GM19395 (cell line): ENCODE results near the gene FBXO46.
"Not testable (repeated sequence)": the region's sequence is repeated elsewhere in the genome, so short reads cannot be mapped to it uniquely, and the experiment has no call there.

ENCODE experiments used
- ATAC-seq: cut with Tn5 transposase; IDR thresholded peaks from one replicate; pipeline ENCODE4 v1.9.1; 2021; ENCODE audit warnings: mild to moderate bottlenecking, moderate library complexity; ENCODE audit not compliant: unreplicated experiment

Gene FBXO46

DNA sequence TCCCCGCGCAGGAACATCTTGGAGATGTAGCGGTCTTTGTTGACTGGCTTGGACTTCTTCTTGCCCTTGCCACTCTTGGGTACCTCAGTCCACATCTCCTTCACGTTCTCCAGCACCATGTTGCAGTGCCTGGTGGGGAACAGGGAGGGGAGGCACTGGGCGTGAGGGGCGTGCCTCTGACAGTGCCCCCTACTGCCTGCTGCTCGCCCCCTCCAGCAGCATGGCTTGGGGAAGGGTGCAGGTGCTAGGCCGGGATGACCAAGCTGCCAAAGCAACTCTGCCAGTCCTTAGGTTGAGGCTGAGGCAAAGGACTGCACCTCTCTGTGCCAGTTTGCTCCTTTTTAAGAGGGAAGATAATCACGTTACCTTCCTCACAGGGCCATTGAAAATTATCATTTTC, 43.1 kb downstream of the FBXO46 start:
- no peak for ATAC-seq

DNA sequence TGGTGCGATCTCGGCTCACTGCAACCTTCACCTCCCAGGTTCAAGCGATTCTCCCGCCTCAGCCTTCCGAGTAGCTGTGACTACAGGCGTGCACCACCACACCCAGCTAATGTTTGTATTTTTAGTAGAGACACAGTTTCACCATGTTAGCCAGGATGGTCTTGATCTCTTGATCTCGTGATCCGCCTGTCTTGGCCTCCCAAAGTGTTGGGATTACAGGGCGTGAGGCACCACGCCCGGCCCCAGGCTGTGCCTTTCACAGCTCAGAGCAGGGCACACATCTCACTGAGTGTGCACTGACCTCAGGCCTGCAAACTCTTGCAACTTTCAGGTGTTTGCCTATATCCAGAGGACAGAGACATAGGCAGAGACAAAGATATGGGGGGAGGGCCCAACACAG, 45.7 kb downstream of the FBXO46 start:
- ATAC-seq = not testable (repeated sequence)

DNA sequence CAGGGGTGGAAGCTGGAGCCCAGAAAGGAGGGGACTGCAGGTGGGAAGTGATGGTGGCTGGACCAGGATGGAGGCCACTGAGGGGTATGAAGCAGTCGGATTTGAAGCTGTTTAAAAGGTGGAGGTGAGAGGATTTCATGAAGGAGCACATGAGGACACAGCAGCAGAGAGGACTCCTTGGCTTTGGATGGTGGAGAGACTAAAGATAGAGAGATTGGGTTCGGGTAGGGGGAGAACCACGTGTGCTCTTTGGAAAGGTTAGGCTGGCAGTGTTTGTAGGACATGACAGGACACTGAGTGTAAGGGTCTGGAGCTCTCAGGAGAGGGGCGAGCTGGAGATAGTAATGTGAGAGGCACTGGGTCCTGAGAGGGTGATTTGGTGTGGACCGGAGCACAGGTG, 47.8 kb downstream of the FBXO46 start:
- no peak for ATAC-seq

DNA sequence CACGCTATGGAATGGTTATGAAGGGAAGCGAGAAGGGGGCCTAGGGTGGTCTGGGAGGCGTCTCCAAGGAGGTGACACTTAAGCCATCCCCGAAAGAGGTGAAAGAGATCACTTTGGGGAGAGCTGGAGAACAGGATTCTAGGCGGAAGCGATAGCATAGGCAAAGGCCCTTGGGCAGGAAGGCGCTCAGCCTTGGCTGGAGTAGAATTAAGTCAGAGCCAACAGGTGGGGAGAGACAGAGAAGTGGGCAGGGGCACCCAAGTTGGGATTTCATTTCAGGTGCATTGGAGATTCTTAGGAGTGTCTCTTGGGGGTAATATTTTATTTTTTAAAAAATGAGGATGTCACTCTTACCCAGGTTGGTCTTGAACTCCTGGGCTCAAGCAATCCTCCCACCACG, 48.6 kb downstream of the FBXO46 start:
- no peak for ATAC-seq

DNA sequence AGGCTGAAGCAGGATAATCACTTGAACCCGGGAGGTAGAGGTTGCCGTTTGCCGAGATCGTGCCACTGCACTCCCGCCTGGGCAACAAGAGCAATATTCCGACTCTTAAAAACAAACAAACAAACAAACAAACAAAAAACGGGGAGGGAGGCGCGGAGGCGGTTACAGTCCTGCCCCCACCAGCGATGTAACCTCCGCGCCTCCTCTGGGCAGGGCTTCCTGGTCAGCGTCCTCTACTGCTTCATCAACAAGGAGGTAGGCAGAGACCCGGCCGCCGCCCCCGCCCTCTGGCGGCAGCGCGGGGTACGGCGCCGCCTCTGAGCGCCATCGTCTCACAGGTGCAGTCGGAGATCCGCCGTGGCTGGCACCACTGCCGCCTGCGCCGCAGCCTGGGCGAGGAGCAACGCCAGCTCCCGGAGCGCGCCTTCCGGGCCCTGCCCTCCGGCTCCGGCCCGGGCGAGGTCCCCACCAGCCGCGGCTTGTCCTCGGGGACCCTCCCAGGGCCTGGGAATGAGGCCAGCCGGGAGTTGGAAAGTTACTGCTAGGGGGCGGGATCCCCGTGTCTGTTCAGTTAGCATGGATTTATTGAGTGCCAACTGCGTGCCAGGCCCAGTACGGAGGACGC, 49.2 kb downstream of the FBXO46 start:
- ATAC-seq = peak; percentile 56

DNA sequence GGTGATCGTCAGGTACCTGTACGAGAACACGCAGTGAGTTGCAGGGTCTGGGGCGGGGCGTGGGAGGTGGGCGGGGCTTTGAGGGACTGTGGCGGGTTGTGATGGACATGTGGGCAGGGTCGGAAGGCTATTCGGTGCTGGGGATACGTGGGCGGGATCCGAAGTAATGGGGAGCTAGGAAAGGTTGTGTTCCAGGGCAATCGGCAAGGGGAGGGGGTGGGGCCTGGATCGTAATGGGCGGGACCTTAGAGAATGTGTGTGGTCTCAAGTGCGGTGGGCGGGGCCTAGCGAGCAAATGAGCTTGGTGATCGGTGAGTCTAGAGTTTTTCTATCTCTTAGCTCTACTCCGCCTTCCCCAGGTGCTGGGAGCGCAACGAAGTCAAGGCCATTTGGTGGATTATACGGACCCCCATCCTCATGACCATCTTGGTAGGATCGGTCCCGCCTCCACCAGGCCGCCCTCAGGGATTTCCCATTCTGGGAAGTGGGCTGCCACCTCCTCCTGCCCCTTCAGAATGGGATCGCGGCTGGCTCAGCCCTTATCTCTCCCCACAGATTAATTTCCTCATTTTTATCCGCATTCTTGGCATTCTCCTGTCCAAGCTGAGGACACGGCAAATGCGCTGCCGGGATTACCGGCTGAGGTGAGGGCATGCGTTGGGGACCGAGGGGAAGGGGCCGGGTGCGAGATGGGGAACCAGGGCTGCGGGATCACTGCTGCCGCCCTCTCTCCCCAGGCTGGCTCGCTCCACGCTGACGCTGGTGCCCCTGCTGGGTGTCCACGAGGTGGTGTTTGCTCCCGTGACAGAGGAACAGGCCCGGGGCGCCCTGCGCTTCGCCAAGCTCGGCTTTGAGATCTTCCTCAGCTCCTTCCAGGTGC, 53.1 kb downstream of the FBXO46 start:
- ATAC-seq = no peak

DNA sequence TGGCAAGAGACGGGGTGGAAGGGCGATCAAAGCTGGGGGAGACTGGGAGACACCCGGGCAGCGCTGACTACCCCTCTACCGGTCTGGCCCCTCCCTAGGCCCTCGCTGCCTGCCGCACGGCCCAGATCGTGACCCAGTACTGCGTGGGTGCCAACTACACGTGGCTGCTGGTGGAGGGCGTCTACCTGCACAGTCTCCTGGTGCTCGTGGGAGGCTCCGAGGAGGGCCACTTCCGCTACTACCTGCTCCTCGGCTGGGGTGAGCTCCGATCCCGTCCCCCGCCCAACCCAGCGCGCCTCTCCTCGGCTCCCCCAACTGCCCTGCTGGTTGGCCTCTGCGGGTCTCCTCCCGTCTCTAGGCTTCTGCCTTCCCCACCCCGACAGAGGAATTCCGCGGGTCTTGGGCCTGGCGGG, 53.8 kb downstream of the FBXO46 start:
- ATAC-seq = no peak

DNA sequence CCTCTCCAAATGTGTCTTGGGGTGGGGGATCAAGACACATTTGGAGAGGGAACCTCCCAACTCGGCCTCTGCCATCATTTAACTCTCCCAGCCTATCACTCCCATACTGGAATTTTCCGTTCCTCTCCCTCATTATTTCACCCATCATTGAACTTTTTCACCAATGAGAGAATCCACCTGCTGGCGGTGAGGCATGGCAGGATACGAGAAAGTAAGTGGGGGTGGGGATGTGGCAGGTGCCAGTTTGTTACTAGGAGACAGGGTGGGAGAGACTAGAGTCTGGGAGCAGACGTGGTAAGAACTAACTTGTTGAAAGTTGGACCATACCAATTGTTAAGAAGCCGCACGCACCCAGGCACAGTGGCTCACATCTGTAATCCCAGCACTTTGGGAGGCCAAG, 55.8 kb downstream of the FBXO46 start:
- ATAC-seq = no peak

DNA sequence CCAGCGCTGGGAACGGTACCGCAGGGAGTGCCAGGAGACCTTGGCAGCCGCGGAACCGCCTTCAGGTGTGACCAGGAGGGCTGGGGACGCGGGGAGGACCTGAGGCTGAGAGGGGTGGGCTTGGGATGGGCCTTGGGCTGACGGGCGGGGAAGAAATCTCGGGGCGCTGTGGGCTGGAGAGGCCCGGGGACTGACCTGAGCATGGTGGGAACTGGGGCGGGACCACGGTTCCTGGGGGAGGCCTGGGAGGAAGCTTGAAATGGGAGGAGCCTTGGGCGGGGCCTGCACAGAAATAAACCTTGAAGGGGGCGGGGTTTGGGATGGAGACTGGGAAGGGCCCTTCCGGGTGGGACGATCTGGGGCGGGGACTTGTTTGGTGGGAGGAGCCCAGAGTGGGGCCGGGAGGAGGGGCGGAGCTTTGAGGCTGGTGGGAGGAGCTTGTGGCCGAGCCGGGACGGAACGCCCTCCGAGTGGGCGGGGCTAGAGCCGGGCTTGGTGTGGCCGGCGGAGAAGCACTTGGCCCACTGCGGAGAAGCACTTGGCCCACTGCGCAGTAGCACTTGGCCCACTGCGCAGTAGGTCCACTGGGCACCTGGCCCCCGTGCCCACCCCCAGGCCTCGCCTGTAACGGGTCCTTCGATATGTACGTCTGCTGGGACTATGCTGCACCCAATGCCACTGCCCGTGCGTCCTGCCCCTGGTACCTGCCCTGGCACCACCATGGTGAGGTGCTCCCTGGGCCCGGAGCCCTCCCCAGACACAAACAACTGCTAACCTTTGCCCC, 59.8 kb downstream of the FBXO46 start:
- ATAC-seq = no peak

DNA sequence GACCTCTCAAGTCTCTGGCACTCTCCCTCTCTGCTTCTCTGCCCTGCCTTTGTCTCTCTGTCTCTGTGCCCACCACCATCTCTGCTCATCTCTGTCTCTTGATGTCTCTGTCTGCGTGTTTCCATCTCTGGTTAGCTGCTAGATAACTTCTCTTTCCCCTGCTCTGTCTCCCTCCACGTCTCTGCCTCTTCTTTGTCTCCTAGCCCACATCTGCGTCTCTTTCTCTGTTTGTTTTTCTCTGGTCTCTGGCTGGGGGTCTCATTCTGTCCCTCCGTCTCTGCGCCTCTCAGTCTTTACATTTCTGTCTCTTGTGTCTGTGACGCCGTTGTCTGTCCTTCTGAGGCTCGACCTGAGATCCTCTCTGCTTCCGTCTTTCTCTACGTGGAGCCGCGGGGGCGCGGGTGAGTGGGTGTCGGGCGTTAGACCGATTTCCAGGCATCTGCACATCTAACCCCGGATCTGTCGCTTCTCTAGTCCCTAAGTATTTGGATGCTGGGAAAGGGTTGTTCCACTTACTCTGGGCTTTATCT, 62.3 kb downstream of the FBXO46 start:
- ATAC-seq = peak; percentile 9

DNA sequence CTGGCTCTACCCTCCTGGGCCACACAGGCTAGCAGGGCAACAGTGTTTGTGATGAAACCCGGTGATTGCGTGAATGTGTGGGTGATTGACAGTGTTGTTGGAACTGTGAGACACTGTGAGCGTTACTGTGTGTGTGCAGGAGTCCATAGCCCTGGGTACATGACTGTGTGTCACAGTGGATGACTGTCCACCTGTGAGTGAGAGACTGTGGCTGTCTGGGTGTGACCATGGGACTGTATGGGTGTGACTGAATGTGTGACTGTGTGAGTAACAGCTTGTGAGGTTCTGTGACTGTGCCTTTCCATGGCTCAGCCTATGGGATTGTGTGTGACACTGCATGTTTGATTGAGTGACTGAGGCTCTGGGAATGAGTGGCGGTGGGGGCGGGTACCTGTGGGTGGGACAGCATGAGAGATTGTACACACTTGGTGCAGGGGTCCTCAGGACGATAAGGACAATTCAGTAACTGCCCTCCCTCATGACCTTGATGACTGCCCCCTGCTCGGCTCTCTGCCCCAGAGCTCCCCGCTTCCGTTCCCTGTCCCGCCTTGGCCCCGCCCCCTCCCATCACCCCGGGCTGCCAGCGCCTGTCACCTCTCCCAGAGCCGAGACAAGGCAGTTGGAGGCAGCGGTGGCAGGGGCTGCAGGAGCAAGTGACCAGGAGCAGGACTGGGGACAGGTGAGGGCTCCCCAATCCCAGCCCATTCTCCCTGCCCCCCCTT, 62.9 kb downstream of the FBXO46 start, which contains the start of gene GIPR:
TSS of gene GIPR (plus strand) at position 602 of the 722 bp plus-strand sequence. CDS start 1,300 bp downstream, outside the sequence.
- ATAC-seq = no peak

DNA sequence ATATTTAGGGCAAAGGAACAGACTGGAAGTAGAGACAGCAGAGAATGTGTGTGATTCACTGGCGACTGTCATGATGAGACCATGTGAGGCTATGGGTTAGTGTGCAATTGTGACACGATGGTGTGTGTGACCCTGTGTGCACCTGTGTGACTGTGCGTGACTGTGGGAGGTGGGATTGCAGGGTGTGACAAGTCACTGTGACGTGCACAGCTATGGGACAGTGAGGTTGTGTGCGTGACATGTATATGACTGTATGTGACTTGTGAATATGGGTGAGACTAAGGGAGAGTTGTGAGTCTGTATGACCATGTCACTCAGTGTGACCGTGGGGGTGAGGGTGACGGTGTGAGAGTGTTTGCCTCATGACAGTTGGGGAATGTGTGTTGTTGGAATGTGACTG, 66.1 kb downstream of the FBXO46 start:
- no peak for ATAC-seq

DNA sequence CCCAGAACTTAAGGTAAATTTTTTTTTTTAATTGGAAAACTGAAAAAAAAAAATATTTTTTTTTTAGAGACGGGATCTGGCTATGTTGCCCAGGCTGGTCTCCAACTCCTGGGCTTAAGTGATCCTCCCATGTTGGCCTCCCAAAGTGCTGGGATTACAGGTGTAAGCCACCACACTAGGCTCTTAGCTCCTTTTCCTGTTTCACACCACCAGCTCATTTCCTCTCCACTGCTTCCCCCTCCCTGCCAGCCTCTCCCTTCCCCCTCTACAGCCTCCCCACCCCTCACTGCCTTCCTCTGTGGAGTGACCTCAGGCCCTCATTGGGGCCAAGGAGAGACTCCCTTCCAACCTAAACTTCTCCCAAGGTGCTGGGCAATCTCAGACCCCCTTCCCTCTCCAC, 66.9 kb downstream of the FBXO46 start:
- no peak for ATAC-seq

DNA sequence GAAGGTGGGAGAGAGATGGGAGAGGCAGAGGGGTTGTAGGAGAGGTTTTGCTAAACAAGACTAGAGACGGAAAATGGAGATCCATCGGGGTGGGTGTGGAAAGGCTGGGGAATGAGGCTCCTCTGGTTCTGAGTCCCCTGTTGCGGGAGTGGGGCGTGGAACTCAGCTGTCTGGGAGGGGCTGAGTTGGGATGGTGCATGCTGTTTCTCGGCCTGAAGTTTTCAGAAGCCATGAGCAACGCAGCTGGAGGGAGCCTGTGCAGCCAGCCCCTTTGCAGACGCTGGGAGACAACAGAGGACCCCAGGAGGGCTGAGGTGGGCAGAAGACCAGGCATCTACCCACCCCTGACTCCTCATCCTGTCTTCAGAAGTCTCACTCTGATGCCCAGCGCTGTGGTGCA, 70.1 kb downstream of the FBXO46 start:
- ATAC-seq = no peak
